ENCODE data around the gene NACC2. TPM values are rescaled to one million over a fixed set of nuclear protein-coding genes. Genes with fewer than 3 reads are reported as not detected.

The NACC2 gene
- total RNA-seq, 2 experiments from 2014 or later = 5.3 to 5.6 TPM

- DNase-seq = no peak
- no peak overlapping the region for H3K27ac Mint-ChIP-seq
- no peaks in the 10 kb centered on the region for H3K27me3 Mint-ChIP-seq
- H3K36me3 Mint-ChIP-seq = peaks cover 13% of the 10 kb centered on the region
- H3K9me3 Mint-ChIP-seq = peaks cover 1% of the 10 kb centered on the region
- H3K4me3 Mint-ChIP-seq = no peak overlapping the region
- no peaks in the 10 kb centered on the region for H3K4me1 Mint-ChIP-seq
These were observed 68.7 kb downstream of the NACC2 start for GRCh38 chr9:136026266-136026942.

- peaks cover 11% of the 10 kb centered on the region for H3K36me3 Mint-ChIP-seq
- DNase-seq = no peak
- no peak overlapping the region for H3K4me3 Mint-ChIP-seq
- H3K9me3 Mint-ChIP-seq = peaks cover 1% of the 10 kb centered on the region
- no peaks in the 10 kb centered on the region for H3K4me1 Mint-ChIP-seq
- H3K27me3 Mint-ChIP-seq = no peaks in the 10 kb centered on the region
- H3K27ac Mint-ChIP-seq = no peak overlapping the region
These were observed 69.6 kb downstream of the NACC2 start for GRCh38 chr9:136025481-136025880.

GRCh38 chr9:136024696-136025316 lies 70.3 kb downstream of the NACC2 start:
- no peak overlapping the region for H3K27ac Mint-ChIP-seq
- peaks cover 1% of the 10 kb centered on the region for H3K9me3 Mint-ChIP-seq
- no peak overlapping the region for H3K4me3 Mint-ChIP-seq
- no peaks in the 10 kb centered on the region for H3K27me3 Mint-ChIP-seq
- DNase-seq = no peak
- H3K36me3 Mint-ChIP-seq = peaks cover 7% of the 10 kb centered on the region
- H3K4me1 Mint-ChIP-seq = no peaks in the 10 kb centered on the region

- no peak for DNase-seq
- Mint-ChIP-seq H3K36me3 (peaks cover 7% of the 10 kb centered on the region), H3K4me1 (no peaks in the 10 kb centered on the region), H3K9me3 (peaks cover 1% of the 10 kb centered on the region), H3K27ac (no peak overlapping the region), H3K4me3 (no peak overlapping the region), H3K27me3 (no peaks in the 10 kb centered on the region)
These were observed 70.8 kb downstream of the NACC2 start for GRCh38 chr9:136024286-136024685.

GRCh38 chr9:136023410-136024225 lies 71.5 kb downstream of the NACC2 start:
- peaks cover 1% of the 10 kb centered on the region for H3K9me3 Mint-ChIP-seq
- no peak overlapping the region for H3K27ac Mint-ChIP-seq
- no peak for DNase-seq
- no peak overlapping the region for H3K4me3 Mint-ChIP-seq
- H3K4me1 Mint-ChIP-seq = no peaks in the 10 kb centered on the region
- H3K36me3 Mint-ChIP-seq = peaks cover 4% of the 10 kb centered on the region
- H3K27me3 Mint-ChIP-seq = no peaks in the 10 kb centered on the region

- H3K27ac Mint-ChIP-seq = no peak overlapping the region
- H3K4me3 Mint-ChIP-seq = no peak overlapping the region
- H3K9me3 Mint-ChIP-seq = peaks cover 1% of the 10 kb centered on the region
- no peaks in the 10 kb centered on the region for H3K4me1 Mint-ChIP-seq
- no peaks in the 10 kb centered on the region for H3K27me3 Mint-ChIP-seq
- DNase-seq = no peak
- H3K36me3 Mint-ChIP-seq = peaks cover 4% of the 10 kb centered on the region
These were observed 72.2 kb downstream of the NACC2 start for GRCh38 chr9:136022731-136023409.

- Mint-ChIP-seq H3K9me3 (peaks cover 1% of the 10 kb centered on the region), H3K36me3 (peaks cover 4% of the 10 kb centered on the region), H3K4me1 (no peaks in the 10 kb centered on the region), H3K4me3 (no peak overlapping the region), H3K27ac (no peak overlapping the region), H3K27me3 (no peaks in the 10 kb centered on the region)
- DNase-seq = no peak
These were observed 73.0 kb downstream of the NACC2 start for GRCh38 chr9:136021872-136022681.

- Mint-ChIP-seq H3K4me3 (no peak overlapping the region), H3K4me1 (no peaks in the 10 kb centered on the region), H3K27me3 (no peaks in the 10 kb centered on the region), H3K27ac (no peak overlapping the region), H3K36me3 (peaks cover 1% of the 10 kb centered on the region), H3K9me3 (peaks cover under 1% of the 10 kb centered on the region)
- no peak for DNase-seq
These were observed 73.8 kb downstream of the NACC2 start for GRCh38 chr9:136021171-136021871.

GRCh38 chr9:136020671-136021070 lies 74.4 kb downstream of the NACC2 start:
- H3K36me3 Mint-ChIP-seq = no peaks in the 10 kb centered on the region
- H3K9me3 Mint-ChIP-seq = no peaks in the 10 kb centered on the region
- no peak for DNase-seq
- H3K27ac Mint-ChIP-seq = no peak overlapping the region
- no peak overlapping the region for H3K4me3 Mint-ChIP-seq
- no peaks in the 10 kb centered on the region for H3K27me3 Mint-ChIP-seq
- no peaks in the 10 kb centered on the region for H3K4me1 Mint-ChIP-seq

- DNase-seq = no peak
- Mint-ChIP-seq H3K9me3 (no peaks in the 10 kb centered on the region), H3K36me3 (no peaks in the 10 kb centered on the region), H3K4me3 (no peak overlapping the region), H3K27ac (no peak overlapping the region), H3K4me1 (no peaks in the 10 kb centered on the region), H3K27me3 (no peaks in the 10 kb centered on the region)
These were observed 74.9 kb downstream of the NACC2 start for GRCh38 chr9:136020206-136020605.

- H3K9me3 Mint-ChIP-seq = no peaks in the 10 kb centered on the region
- no peak overlapping the region for H3K4me3 Mint-ChIP-seq
- H3K27me3 Mint-ChIP-seq = no peaks in the 10 kb centered on the region
- H3K36me3 Mint-ChIP-seq = no peaks in the 10 kb centered on the region
- no peak overlapping the region for H3K27ac Mint-ChIP-seq
- no peaks in the 10 kb centered on the region for H3K4me1 Mint-ChIP-seq
- DNase-seq = no peak
These were observed 75.4 kb downstream of the NACC2 start for GRCh38 chr9:136019681-136020060.

- H3K27me3 Mint-ChIP-seq = no peaks in the 10 kb centered on the region
These were observed 75.9 kb downstream of the NACC2 start for GRCh38 chr9:136019041-136019680.

GRCh38 chr9:136018257-136019031 lies 76.6 kb downstream of the NACC2 start:
- H3K4me1 Mint-ChIP-seq = no peaks in the 10 kb centered on the region
- no peaks in the 10 kb centered on the region for H3K9me3 Mint-ChIP-seq
- no peak overlapping the region for H3K27ac Mint-ChIP-seq
- DNase-seq = no peak
- H3K4me3 Mint-ChIP-seq = no peak overlapping the region
- H3K27me3 Mint-ChIP-seq = no peaks in the 10 kb centered on the region
- no peaks in the 10 kb centered on the region for H3K36me3 Mint-ChIP-seq

More at GRCh38 chr9:136019041-136019680, 75.9 kb downstream of the NACC2 start:
- H3K36me3 Mint-ChIP-seq = no peaks in the 10 kb centered on the region
- no peaks in the 10 kb centered on the region for H3K9me3 Mint-ChIP-seq
- no peaks in the 10 kb centered on the region for H3K4me1 Mint-ChIP-seq
- H3K4me3 Mint-ChIP-seq = no peak overlapping the region
- H3K27ac Mint-ChIP-seq = no peak overlapping the region
- no peak for DNase-seq
